Neuronal stem cell (in vitro differentiated cells): ENCODE measurements around the gene MARCHF7.

ENCODE experiments used
- DNase-seq: peaks from one replicate; pipeline ENCODE4 v3.0.0-alpha.2; 2013; ENCODE audit warnings: low spot score
- H2AFZ ChIP-seq: one replicate; pipeline ENCODE4 v1.6.1; 2013; ENCODE audit warnings: mild to moderate bottlenecking, low read length, inconsistent platforms
- H2AK5ac ChIP-seq: 2 replicates; pipeline ENCODE4 v1.6.1; 2013; ENCODE audit warnings: low read depth, mild to moderate bottlenecking, inconsistent platforms, low read length, moderate library complexity, mixed read lengths
- H2BK120ac ChIP-seq: 2 replicates; pipeline ENCODE4 v1.6.1; 2013; ENCODE audit warnings: low read depth, mild to moderate bottlenecking, inconsistent platforms, low read length, moderate library complexity, mixed read lengths
- H2BK12ac ChIP-seq: one replicate; pipeline ENCODE4 v1.6.1; 2013; ENCODE audit warnings: low read length, inconsistent platforms
- H2BK15ac ChIP-seq: 2 replicates; pipeline ENCODE4 v1.6.1; 2013; ENCODE audit warnings: mild to moderate bottlenecking, low read length, inconsistent platforms, mixed read lengths
- H2BK5ac ChIP-seq: one replicate; pipeline ENCODE4 v1.6.1; 2013; ENCODE audit warnings: inconsistent platforms, mild to moderate bottlenecking, low read length, moderate library complexity
- H3K14ac ChIP-seq: one replicate; pipeline ENCODE4 v1.6.1; 2013; ENCODE audit warnings: low read length, inconsistent platforms
- H3K18ac ChIP-seq: 2 replicates; pipeline ENCODE4 v1.6.1; 2013; ENCODE audit warnings: low read length, inconsistent platforms
- H3K23ac ChIP-seq: 2 replicates; pipeline ENCODE4 v1.6.1; 2013; ENCODE audit warnings: low read depth, mild to moderate bottlenecking, mixed read lengths, low read length, inconsistent platforms; ENCODE audit not compliant: poor library complexity
- H3K27ac ChIP-seq: replicated peaks from 3 replicates; pipeline ENCODE4 v1.5.1; 2013; ENCODE audit warnings: low read length, inconsistent platforms
- H3K27me3 ChIP-seq, 3 experiments: 2 replicates each; pipeline ENCODE4 v1.6.1; 2013; ENCODE audit warnings: low read length in 3 of 3, mild to moderate bottlenecking in 2 of 3, inconsistent platforms in 1 of 3, low read depth in 1 of 3, mixed read lengths in 1 of 3, moderate library complexity in 1 of 3; ENCODE audit not compliant: control insufficient read depth in 3 of 3, insufficient read depth in 3 of 3
- H3K36me3 ChIP-seq, 2 donors: replicated peaks in 1 of 2; 2 replicates each; pipeline ENCODE4 v1.6.1; 2013; ENCODE audit warnings: low read length in 2 of 2; ENCODE audit not compliant: control insufficient read depth in 2 of 2, insufficient read depth in 2 of 2
- H3K4ac ChIP-seq: 2 replicates; pipeline ENCODE4 v1.6.1; 2013; ENCODE audit warnings: inconsistent platforms, mild to moderate bottlenecking, low read length, moderate library complexity
- H3K4me1 ChIP-seq, 2 donors: 1 replicate in 1 of 2; 2 replicates in 1 of 2; pipeline ENCODE4 v1.6.1; 2013; ENCODE audit warnings: low read length in 2 of 2, low read depth in 1 of 2; ENCODE audit not compliant: control insufficient read depth in 2 of 2, insufficient read depth in 1 of 2
- H3K4me2 ChIP-seq: one replicate; pipeline ENCODE4 v1.6.1; 2013; ENCODE audit warnings: mild to moderate bottlenecking, low read length, inconsistent platforms; ENCODE audit not compliant: insufficient read depth, poor library complexity, severe bottlenecking
- H3K4me3 ChIP-seq, 2 donors: 2 replicates each; pipeline ENCODE4 v1.5.1; 2013; ENCODE audit warnings: low read length in 2 of 2, mild to moderate bottlenecking in 2 of 2, inconsistent platforms in 1 of 2, moderate library complexity in 1 of 2
- H3K79me1 ChIP-seq: one replicate; pipeline ENCODE4 v1.6.1; 2013; ENCODE audit warnings: low read depth, mild to moderate bottlenecking, inconsistent platforms, low read length, moderate library complexity
- H3K9ac ChIP-seq: one replicate; pipeline ENCODE4 v1.6.1; 2013; ENCODE audit warnings: mild to moderate bottlenecking, low read depth, low read length, inconsistent platforms; ENCODE audit not compliant: poor library complexity
- H3K9me3 ChIP-seq, 2 donors: replicated peaks in 1 of 2; 2 replicates each; pipeline versions ENCODE3 to v1.6.1; 2013; ENCODE audit warnings: low read length in 2 of 2, mild to moderate bottlenecking in 2 of 2, inconsistent platforms in 1 of 2, low read depth in 1 of 2, mixed read lengths in 1 of 2, moderate library complexity in 1 of 2; ENCODE audit not compliant: control insufficient read depth in 2 of 2, insufficient read depth in 1 of 2
- H4K8ac ChIP-seq: one replicate; pipeline ENCODE4 v1.6.1; 2013; ENCODE audit warnings: low read depth, mild to moderate bottlenecking, inconsistent platforms, low read length, moderate library complexity
- H4K91ac ChIP-seq: one replicate; pipeline ENCODE4 v1.6.1; 2013; ENCODE audit warnings: low read length, low read depth, mild to moderate bottlenecking, inconsistent platforms; ENCODE audit not compliant: poor library complexity
- whole genome bisulfite sequencing, 2 donors: extraction: QIAGEN DNeasy Blood & Tissue Kit; methylation state at CpG; one replicate each; pipeline ENCODE4 v1.1.7; 2013; ENCODE audit warnings: missing lambda C conversion rate in 2 of 2, mixed read lengths in 1 of 2; ENCODE audit not compliant: insufficient read length in 2 of 2, insufficient replicate concordance in 1 of 2; ENCODE audit errors: extremely low coverage in 2 of 2; 5-methylcytosine and 5-hydroxymethylcytosine counted together

MARCHF7 gene

GRCh38 chr2:159755014-159755413 is 42.7 kb downstream of the MARCHF7 start:
- DNase-seq: no peak
- Histone ChIP-seq H3K18ac (no peak overlapping the region), H3K36me3 (peaks cover 15 to 97% of the 10 kb centered on the region in 2 donors)

GRCh38 chr2:159755788-159756187 is 43.5 kb downstream of the MARCHF7 start:
- Histone ChIP-seq H3K27ac (no peak overlapping the region), H3K18ac (no peak overlapping the region), H4K8ac (no peak overlapping the region), H3K27me3 (no peaks in the 10 kb centered on the region), H2AFZ (no peak overlapping the region), H3K4me3 (no peak overlapping the region), H2BK15ac (no peak overlapping the region), H3K9me3 (peaks cover 0 to 2% of the 10 kb centered on the region in 2 donors), H3K14ac (no peak overlapping the region), H2AK5ac (no peak overlapping the region), H3K4me1 (no peaks in the 10 kb centered on the region), H4K91ac (no peak overlapping the region), H3K4ac (no peak overlapping the region), H2BK12ac (no peak overlapping the region), H3K23ac (no peak overlapping the region), H3K79me1 (no peaks in the 10 kb centered on the region), H3K4me2 (no peak overlapping the region), H2BK5ac (no peak overlapping the region), H2BK120ac (no peak overlapping the region), H3K36me3 (peaks cover 14 to 97% of the 10 kb centered on the region in 2 donors), H3K9ac (no peak overlapping the region)
- DNase-seq: no peak

More at GRCh38 chr2:159755014-159755413, 42.7 kb downstream of the MARCHF7 start:
- Histone ChIP-seq H3K23ac (no peak overlapping the region), H4K8ac (no peak overlapping the region), H3K4ac (no peak overlapping the region), H2BK12ac (no peak overlapping the region), H4K91ac (no peak overlapping the region), H2BK120ac (no peak overlapping the region), H3K27ac (no peak overlapping the region), H3K14ac (no peak overlapping the region), H3K9me3 (peaks cover 0 to 2% of the 10 kb centered on the region in 2 donors), H3K9ac (no peak overlapping the region), H3K27me3 (no peaks in the 10 kb centered on the region), H3K4me2 (no peak overlapping the region), H2BK5ac (no peak overlapping the region), H3K79me1 (no peaks in the 10 kb centered on the region), H2AK5ac (no peak overlapping the region), H2BK15ac (no peak overlapping the region), H3K4me1 (no peaks in the 10 kb centered on the region), H3K4me3 (no peak overlapping the region), H2AFZ (no peak overlapping the region)
- WGBS, 2 donors: no CpG with 5 or more reads among the region's 2 CpGs

GRCh38 chr2:159758239-159758638 is 45.9 kb downstream of the MARCHF7 start:
- Histone ChIP-seq H3K79me1 (no peaks in the 10 kb centered on the region), H3K36me3 (peaks cover 11 to 98% of the 10 kb centered on the region in 2 donors), H3K4ac (no peak overlapping the region), H4K8ac (no peak overlapping the region), H3K4me1 (no peaks in the 10 kb centered on the region), H2BK15ac (no peak overlapping the region), H3K27ac (no peak overlapping the region), H3K4me3 (no peak overlapping the region), H2BK12ac (no peak overlapping the region), H3K18ac (no peak overlapping the region), H3K9ac (no peak overlapping the region), H3K4me2 (no peak overlapping the region), H2BK5ac (no peak overlapping the region), H2AFZ (no peak overlapping the region), H2AK5ac (no peak overlapping the region), H3K9me3 (no peaks in the 10 kb centered on the region), H4K91ac (no peak overlapping the region), H3K27me3 (no peaks in the 10 kb centered on the region), H3K23ac (no peak overlapping the region), H3K14ac (no peak overlapping the region), H2BK120ac (no peak overlapping the region)
- WGBS, 2 donors: no CpG with 5 or more reads among the region's 1 CpG
- DNase-seq: no peak

GRCh38 chr2:159758686-159759085 is 46.4 kb downstream of the MARCHF7 start:
- Histone ChIP-seq H3K4me2 (peak overlapping the region; percentile 19), H3K4ac (no peak overlapping the region), H2BK5ac (no peak overlapping the region), H2AFZ (no peak overlapping the region), H3K27ac (no peak overlapping the region), H3K27me3 (no peaks in the 10 kb centered on the region), H3K23ac (no peak overlapping the region), H3K9ac (no peak overlapping the region), H3K4me1 (no peaks in the 10 kb centered on the region), H2BK12ac (no peak overlapping the region), H3K79me1 (no peaks in the 10 kb centered on the region), H3K14ac (no peak overlapping the region), H3K4me3 (no peak overlapping the region), H3K36me3 (peaks cover 11 to 99% of the 10 kb centered on the region in 2 donors), H2AK5ac (no peak overlapping the region), H4K91ac (no peak overlapping the region), H2BK15ac (no peak overlapping the region), H2BK120ac (no peak overlapping the region), H3K9me3 (no peaks in the 10 kb centered on the region), H3K18ac (no peak overlapping the region), H4K8ac (no peak overlapping the region)
- DNase-seq: no peak
- no CpG with 5 or more reads among the region's 1 CpG for WGBS, 2 donors
